ENCODE data around the gene INHBE. TPM values are rescaled to one million over a fixed set of nuclear protein-coding genes. Genes with fewer than 3 reads are reported as not detected.

The INHBE gene
- total RNA-seq, 1 experiment from 2014 or later, result 0.34 TPM

DNA sequence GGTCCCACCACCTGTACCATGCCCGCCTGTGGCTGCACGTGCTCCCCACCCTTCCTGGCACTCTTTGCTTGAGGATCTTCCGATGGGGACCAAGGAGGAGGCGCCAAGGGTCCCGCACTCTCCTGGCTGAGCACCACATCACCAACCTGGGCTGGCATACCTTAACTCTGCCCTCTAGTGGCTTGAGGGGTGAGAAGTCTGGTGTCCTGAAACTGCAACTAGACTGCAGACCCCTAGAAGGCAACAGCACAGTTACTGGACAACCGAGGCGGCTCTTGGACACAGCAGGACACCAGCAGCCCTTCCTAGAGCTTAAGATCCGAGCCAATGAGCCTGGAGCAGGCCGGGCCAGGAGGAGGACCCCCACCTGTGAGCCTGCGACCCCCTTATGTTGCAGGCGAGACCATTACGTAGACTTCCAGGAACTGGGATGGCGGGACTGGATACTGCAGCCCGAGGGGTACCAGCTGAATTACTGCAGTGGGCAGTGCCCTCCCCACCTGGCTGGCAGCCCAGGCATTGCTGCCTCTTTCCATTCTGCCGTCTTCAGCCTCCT is 1.1 kb downstream of the INHBE start:
- in situ Hi-C loops (cut with HindIII; ENCODE audit: low pct_unique_long_range_greater_than_20kb, low sequenced_read_pairs), result no loop called here
- DNase-seq (ENCODE audit: low read depth, low spot score), result peak; percentile 77

DNA sequence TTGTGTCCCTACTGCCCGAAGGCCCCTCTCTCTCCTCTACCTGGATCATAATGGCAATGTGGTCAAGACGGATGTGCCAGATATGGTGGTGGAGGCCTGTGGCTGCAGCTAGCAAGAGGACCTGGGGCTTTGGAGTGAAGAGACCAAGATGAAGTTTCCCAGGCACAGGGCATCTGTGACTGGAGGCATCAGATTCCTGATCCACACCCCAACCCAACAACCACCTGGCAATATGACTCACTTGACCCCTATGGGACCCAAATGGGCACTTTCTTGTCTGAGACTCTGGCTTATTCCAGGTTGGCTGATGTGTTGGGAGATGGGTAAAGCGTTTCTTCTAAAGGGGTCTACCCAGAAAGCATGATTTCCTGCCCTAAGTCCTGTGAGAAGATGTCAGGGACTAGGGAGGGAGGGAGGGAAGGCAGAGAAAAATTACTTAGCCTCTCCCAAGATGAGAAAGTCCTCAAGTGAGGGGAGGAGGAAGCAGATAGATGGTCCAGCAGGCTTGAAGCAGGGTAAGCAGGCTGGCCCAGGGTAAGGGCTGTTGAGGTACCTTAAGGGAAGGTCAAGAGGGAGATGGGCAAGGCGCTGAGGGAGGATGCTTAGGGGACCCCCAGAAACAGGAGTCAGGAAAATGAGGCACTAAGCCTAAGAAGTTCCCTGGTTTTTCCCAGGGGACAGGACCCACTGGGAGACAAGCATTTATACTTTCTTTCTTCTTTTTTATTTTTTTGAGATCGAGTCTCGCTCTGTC is 1.8 kb downstream of the INHBE start:
- in situ Hi-C loops (cut with HindIII; ENCODE audit: low pct_unique_long_range_greater_than_20kb, low sequenced_read_pairs), result no loop called here
- DNase-seq (ENCODE audit: low read depth, low spot score), result no peak

DNA sequence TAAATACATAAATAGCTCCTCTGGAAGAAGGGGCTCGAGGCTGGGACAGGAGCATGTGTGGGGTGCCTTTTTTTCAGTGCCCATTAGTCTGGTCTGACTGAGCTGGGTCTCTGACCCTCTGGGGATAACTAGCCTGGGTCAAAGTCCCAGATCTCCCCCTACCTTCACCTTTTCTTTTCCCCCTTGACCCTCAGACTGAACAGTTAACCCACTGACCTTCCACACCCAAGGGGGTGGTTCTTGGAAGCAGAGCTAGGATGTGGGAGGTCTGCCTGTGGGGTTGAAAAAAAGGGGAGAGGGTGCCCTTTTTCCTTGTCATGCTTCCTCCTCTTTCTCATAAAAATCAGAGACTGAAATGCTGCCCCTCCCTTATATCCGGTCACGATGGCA is 3.6 kb downstream of the INHBE start:
- DNase-seq (ENCODE audit: low read depth, low spot score), result no peak
- in situ Hi-C loops (cut with HindIII; ENCODE audit: low pct_unique_long_range_greater_than_20kb, low sequenced_read_pairs), result no loop called here

- in situ Hi-C loops (cut with HindIII; ENCODE audit: low pct_unique_long_range_greater_than_20kb, low sequenced_read_pairs), result no loop called here
- DNase-seq (ENCODE audit: low read depth, low spot score), result peak; percentile 97
Observed at GRCh38 chr12:57459055-57459749, 4.1 kb downstream of the INHBE start.

GRCh38 chr12:57459750-57460467 is 4.8 kb downstream of the INHBE start, which contains the start of gene GLI1:
Gene GLI1 (plus strand): TSS chr12:57459785. CDS start chr12:57463692, 3,907 bp downstream.
- no peak for DNase-seq (ENCODE audit: low read depth, low spot score)
- in situ Hi-C loops (cut with HindIII; ENCODE audit: low pct_unique_long_range_greater_than_20kb, low sequenced_read_pairs), result no loop called here

GRCh38 chr12:57460468-57460784 is 5.3 kb downstream of the INHBE start:
- in situ Hi-C loops (cut with HindIII; ENCODE audit: low pct_unique_long_range_greater_than_20kb, low sequenced_read_pairs), result no loop called here
- DNase-seq (ENCODE audit: low read depth, low spot score), result no peak

DNA sequence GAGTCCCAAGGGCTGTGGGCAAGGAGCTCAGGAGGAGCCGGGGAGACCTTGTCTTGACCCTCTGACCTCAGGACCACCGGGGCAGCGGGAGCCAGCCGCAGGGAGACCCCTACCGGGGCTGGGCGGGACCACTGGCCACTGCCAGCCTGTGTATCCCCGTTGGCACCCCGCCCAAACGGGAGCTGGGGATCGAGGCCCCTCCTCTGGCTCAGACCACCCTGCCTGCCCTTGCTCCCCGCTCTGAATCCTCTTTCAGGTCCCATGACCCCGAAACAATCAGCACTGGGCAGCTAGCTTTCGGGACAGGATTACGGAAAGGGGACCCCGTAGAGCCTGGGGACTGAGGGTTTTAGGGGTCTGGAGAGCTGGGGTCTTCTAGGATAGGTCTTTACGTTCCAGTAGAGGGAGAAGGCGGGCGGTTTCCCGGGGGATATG is 5.8 kb downstream of the INHBE start:
- DNase-seq (ENCODE audit: low read depth, low spot score), result no peak
- in situ Hi-C loops (cut with HindIII; ENCODE audit: low pct_unique_long_range_greater_than_20kb, low sequenced_read_pairs), result no loop called here

- in situ Hi-C loops (cut with HindIII; ENCODE audit: low pct_unique_long_range_greater_than_20kb, low sequenced_read_pairs), result no loop called here
- peak; percentile 44 for DNase-seq (ENCODE audit: low read depth, low spot score)
Observed at GRCh38 chr12:57461276-57461916, 6.3 kb downstream of the INHBE start.

DNA sequence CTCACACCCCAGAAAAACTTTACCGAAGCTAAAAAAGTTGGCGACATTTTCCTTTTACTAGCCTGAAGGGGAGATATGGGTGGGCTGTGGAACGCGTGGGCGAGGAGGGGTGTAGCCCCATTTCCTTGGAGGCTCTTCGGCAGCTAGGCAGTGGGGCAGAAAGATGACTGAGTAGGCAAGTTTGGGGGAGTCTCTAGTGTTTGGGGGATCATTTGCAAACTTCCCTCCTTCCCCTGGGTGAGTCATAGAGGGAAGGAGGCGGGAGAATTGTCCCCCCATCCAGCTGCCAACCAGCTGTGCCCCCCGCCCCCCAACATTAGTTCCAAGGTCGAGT is 6.8 kb downstream of the INHBE start:
- in situ Hi-C loops (cut with HindIII; ENCODE audit: low pct_unique_long_range_greater_than_20kb, low sequenced_read_pairs), result no loop called here
- DNase-seq (ENCODE audit: low read depth, low spot score), result no peak

GRCh38 chr12:57462251-57462911 is 7.3 kb downstream of the INHBE start:
- in situ Hi-C loops (cut with HindIII; ENCODE audit: low pct_unique_long_range_greater_than_20kb, low sequenced_read_pairs), result no loop called here

GRCh38 chr12:57462912-57463253 is 7.8 kb downstream of the INHBE start:
- no peak for DNase-seq (ENCODE audit: low read depth, low spot score)
- in situ Hi-C loops (cut with HindIII; ENCODE audit: low pct_unique_long_range_greater_than_20kb, low sequenced_read_pairs), result no loop called here

More at GRCh38 chr12:57462251-57462911, 7.3 kb downstream of the INHBE start:
- peak; percentile 95 for DNase-seq (ENCODE audit: low read depth, low spot score)

GRCh38 chr12:57464569-57464968 is 9.5 kb downstream of the INHBE start:
- in situ Hi-C loops (cut with HindIII; ENCODE audit: low pct_unique_long_range_greater_than_20kb, low sequenced_read_pairs), result no loop called here
- DNase-seq (ENCODE audit: low read depth, low spot score), result no peak

- DNase-seq (ENCODE audit: low read depth, low spot score), result no peak
- in situ Hi-C loops (cut with HindIII; ENCODE audit: low pct_unique_long_range_greater_than_20kb, low sequenced_read_pairs), result no loop called here
Observed at GRCh38 chr12:57465030-57465746, 10.1 kb downstream of the INHBE start.

DNA sequence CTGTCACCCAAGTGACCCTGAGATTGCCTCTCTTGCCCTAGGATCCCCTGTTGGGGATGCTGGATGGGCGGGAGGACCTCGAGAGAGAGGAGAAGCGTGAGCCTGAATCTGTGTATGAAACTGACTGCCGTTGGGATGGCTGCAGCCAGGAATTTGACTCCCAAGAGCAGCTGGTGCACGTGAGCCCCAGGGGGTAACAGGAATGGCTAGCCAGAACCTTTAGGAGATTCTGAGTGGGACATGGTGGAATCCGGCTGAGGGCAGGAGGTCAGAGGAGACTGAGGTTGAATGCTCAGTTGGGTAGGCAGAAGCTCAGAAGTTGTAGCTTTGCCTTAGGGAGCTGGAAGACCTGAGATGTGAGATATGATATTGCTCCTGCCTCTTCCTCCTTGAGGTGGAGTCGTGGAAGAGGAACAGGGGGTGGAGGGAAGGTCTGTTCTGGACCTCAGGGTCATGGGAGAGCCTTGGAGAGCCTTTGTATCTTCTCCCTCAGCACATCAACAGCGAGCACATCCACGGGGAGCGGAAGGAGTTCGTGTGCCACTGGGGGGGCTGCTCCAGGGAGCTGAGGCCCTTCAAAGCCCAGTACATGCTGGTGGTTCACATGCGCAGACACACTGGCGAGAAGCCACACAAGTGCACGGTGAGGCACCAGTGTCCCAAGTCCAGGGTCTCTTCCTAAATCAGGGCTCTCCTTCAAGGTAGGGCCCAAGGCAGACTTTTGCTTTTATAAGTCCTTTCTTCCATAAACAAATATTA is 10.8 kb downstream of the INHBE start:
- DNase-seq (ENCODE audit: low read depth, low spot score), result no peak
- in situ Hi-C loops (cut with HindIII; ENCODE audit: low pct_unique_long_range_greater_than_20kb, low sequenced_read_pairs), result no loop called here

- DNase-seq (ENCODE audit: low read depth, low spot score), result no peak
- in situ Hi-C loops (cut with HindIII; ENCODE audit: low pct_unique_long_range_greater_than_20kb, low sequenced_read_pairs), result no loop called here
Observed at GRCh38 chr12:57467212-57467874, 12.2 kb downstream of the INHBE start.

- in situ Hi-C loops (cut with HindIII; ENCODE audit: low pct_unique_long_range_greater_than_20kb, low sequenced_read_pairs), result no loop called here
- no peak for DNase-seq (ENCODE audit: low read depth, low spot score)
Observed at GRCh38 chr12:57467915-57468314, 12.8 kb downstream of the INHBE start.
